ENCODE measurements around the gene COTL1.
"Not testable (repeated sequence)": the region's sequence is repeated elsewhere in the genome, so short reads cannot be mapped to it uniquely, and the experiment has no call there.

GRCh38 chr16:84620913-84621312, 3.0 kb upstream of the COTL1 start:
- not testable (repeated sequence) for TF ChIP-seq POLR2A, CTCF, POLR2AphosphoS5 (IDR thresholded peaks at IDR 0.05)
